ENCODE data around the gene SRGAP2C. TPM values are rescaled to one million over a fixed set of nuclear protein-coding genes. Genes with fewer than 3 reads are reported as not detected.
"Not testable (repeated sequence)": the region's sequence is repeated elsewhere in the genome, so short reads cannot be mapped to it uniquely, and the experiment has no call there.

Gene SRGAP2C
- polyA plus RNA-seq, 1 donor (not counting 4 experiments of a cell fraction or from before 2014, with no cell fraction given), result 4.5 TPM

- H3K79me2 ChIP-seq (ENCODE audit: control insufficient read depth, insufficient read depth, low read length); H2AFZ ChIP-seq (ENCODE audit: control insufficient read depth, low read length); H3K9me1 ChIP-seq (ENCODE audit: control insufficient read depth, extremely low read depth, insufficient read depth, low read length); H3K36me3 ChIP-seq (ENCODE audit: control insufficient read depth in 2 of 2, extremely low read depth in 1 of 2, insufficient read depth in 2 of 2, low read length in 2 of 2); H3K4me1 ChIP-seq (ENCODE audit: control insufficient read depth, extremely low read depth, insufficient read depth, low read length); H3K27ac ChIP-seq (ENCODE audit: control insufficient read depth, insufficient read depth, low read length); H3K27me3 ChIP-seq (ENCODE audit: control insufficient read depth, extremely low read depth, insufficient read depth, low read length); FAIRE-seq; H4K20me1 ChIP-seq (ENCODE audit: control insufficient read depth, extremely low read depth, insufficient read depth, low read length); DNase-seq (ENCODE audit: low read depth, low spot score); dilution Hi-C loops (cut with MboI; ENCODE audit: extremely low pct_ligation_motif_present, low sequenced_read_pairs); H3K9me3 ChIP-seq (ENCODE audit: control insufficient read depth, low read depth, low read length): not testable (repeated sequence)
- peak overlapping the region; percentile 34 to 52 (median 44) for H3K4me3 ChIP-seq (ENCODE audit: control insufficient read depth in 2 of 3, extremely low read depth in 1 of 3, insufficient read depth in 2 of 3, low read depth in 1 of 3, low read length in 3 of 3)
- H3K9ac ChIP-seq (ENCODE audit: control insufficient read depth, extremely low read depth, insufficient read depth, low read length), result peak overlapping the region; percentile 37
- peak; percentile 34 for TF ChIP-seq EZH2 (IDR thresholded peaks at IDR 0.05; ENCODE audit: low read length)
- peak overlapping the region; percentile 27 for H3K4me2 ChIP-seq (ENCODE audit: control insufficient read depth, extremely low read depth, insufficient read depth, low read depth, low read length)
These were observed 211.7 kb downstream of the SRGAP2C start for GRCh38 chr1:121396335-121397081.

- H2AFZ ChIP-seq (ENCODE audit: control insufficient read depth, low read length); H3K9me3 ChIP-seq (ENCODE audit: control insufficient read depth, low read depth, low read length); H3K27me3 ChIP-seq (ENCODE audit: control insufficient read depth, extremely low read depth, insufficient read depth, low read length); H3K4me1 ChIP-seq (ENCODE audit: control insufficient read depth, extremely low read depth, insufficient read depth, low read length); H3K79me2 ChIP-seq (ENCODE audit: control insufficient read depth, insufficient read depth, low read length); dilution Hi-C loops (cut with MboI; ENCODE audit: extremely low pct_ligation_motif_present, low sequenced_read_pairs); H3K4me2 ChIP-seq (ENCODE audit: control insufficient read depth, extremely low read depth, insufficient read depth, low read depth, low read length); H3K27ac ChIP-seq (ENCODE audit: control insufficient read depth, insufficient read depth, low read length); H3K9ac ChIP-seq (ENCODE audit: control insufficient read depth, extremely low read depth, insufficient read depth, low read length); FAIRE-seq; DNase-seq (ENCODE audit: low read depth, low spot score); H3K9me1 ChIP-seq (ENCODE audit: control insufficient read depth, extremely low read depth, insufficient read depth, low read length); H3K36me3 ChIP-seq (ENCODE audit: control insufficient read depth in 2 of 2, extremely low read depth in 1 of 2, insufficient read depth in 2 of 2, low read length in 2 of 2); H4K20me1 ChIP-seq (ENCODE audit: control insufficient read depth, extremely low read depth, insufficient read depth, low read length): not testable (repeated sequence)
- H3K4me3 ChIP-seq (ENCODE audit: control insufficient read depth in 2 of 3, extremely low read depth in 1 of 3, insufficient read depth in 2 of 3, low read depth in 1 of 3, low read length in 3 of 3), result peak overlapping the region in 2 of 3 experiments; percentile 34 to 44
These were observed 212.3 kb downstream of the SRGAP2C start for GRCh38 chr1:121397101-121397500.

GRCh38 chr1:121399193-121399592 lies 214.4 kb downstream of the SRGAP2C start:
- H3K4me1 ChIP-seq (ENCODE audit: control insufficient read depth, extremely low read depth, insufficient read depth, low read length); DNase-seq (ENCODE audit: low read depth, low spot score); H3K4me2 ChIP-seq (ENCODE audit: control insufficient read depth, extremely low read depth, insufficient read depth, low read depth, low read length); H3K27ac ChIP-seq (ENCODE audit: control insufficient read depth, insufficient read depth, low read length); dilution Hi-C loops (cut with MboI; ENCODE audit: extremely low pct_ligation_motif_present, low sequenced_read_pairs); H4K20me1 ChIP-seq (ENCODE audit: control insufficient read depth, extremely low read depth, insufficient read depth, low read length); FAIRE-seq; H3K9me1 ChIP-seq (ENCODE audit: control insufficient read depth, extremely low read depth, insufficient read depth, low read length); H3K36me3 ChIP-seq (ENCODE audit: control insufficient read depth in 2 of 2, extremely low read depth in 1 of 2, insufficient read depth in 2 of 2, low read length in 2 of 2); H3K79me2 ChIP-seq (ENCODE audit: control insufficient read depth, insufficient read depth, low read length); H2AFZ ChIP-seq (ENCODE audit: control insufficient read depth, low read length); H3K9ac ChIP-seq (ENCODE audit: control insufficient read depth, extremely low read depth, insufficient read depth, low read length); H3K9me3 ChIP-seq (ENCODE audit: control insufficient read depth, low read depth, low read length); H3K27me3 ChIP-seq (ENCODE audit: control insufficient read depth, extremely low read depth, insufficient read depth, low read length); H3K4me3 ChIP-seq (ENCODE audit: control insufficient read depth in 2 of 3, extremely low read depth in 1 of 3, insufficient read depth in 2 of 3, low read depth in 1 of 3, low read length in 3 of 3): not testable (repeated sequence)

GRCh38 chr1:121400108-121400507 lies 215.3 kb downstream of the SRGAP2C start:
- DNase-seq (ENCODE audit: low read depth, low spot score); H3K36me3 ChIP-seq (ENCODE audit: control insufficient read depth in 2 of 2, extremely low read depth in 1 of 2, insufficient read depth in 2 of 2, low read length in 2 of 2); H3K9ac ChIP-seq (ENCODE audit: control insufficient read depth, extremely low read depth, insufficient read depth, low read length); H3K4me1 ChIP-seq (ENCODE audit: control insufficient read depth, extremely low read depth, insufficient read depth, low read length); H4K20me1 ChIP-seq (ENCODE audit: control insufficient read depth, extremely low read depth, insufficient read depth, low read length); FAIRE-seq; H3K27ac ChIP-seq (ENCODE audit: control insufficient read depth, insufficient read depth, low read length); H3K9me3 ChIP-seq (ENCODE audit: control insufficient read depth, low read depth, low read length); H3K9me1 ChIP-seq (ENCODE audit: control insufficient read depth, extremely low read depth, insufficient read depth, low read length); H3K4me2 ChIP-seq (ENCODE audit: control insufficient read depth, extremely low read depth, insufficient read depth, low read depth, low read length); H3K79me2 ChIP-seq (ENCODE audit: control insufficient read depth, insufficient read depth, low read length); dilution Hi-C loops (cut with MboI; ENCODE audit: extremely low pct_ligation_motif_present, low sequenced_read_pairs); H3K4me3 ChIP-seq (ENCODE audit: control insufficient read depth in 2 of 3, extremely low read depth in 1 of 3, insufficient read depth in 2 of 3, low read depth in 1 of 3, low read length in 3 of 3); H3K27me3 ChIP-seq (ENCODE audit: control insufficient read depth, extremely low read depth, insufficient read depth, low read length); H2AFZ ChIP-seq (ENCODE audit: control insufficient read depth, low read length): not testable (repeated sequence)
